RKO (cell line): Measurements from ENCODE around the gene FBN2.
"Not testable (repeated sequence)": the region's sequence is repeated elsewhere in the genome, so short reads cannot be mapped to it uniquely, and the experiment has no call there.

Source experiments
- DNase-seq: peaks from one replicate; pipeline ENCODE4 v3.0.0-alpha.2; 2016; ENCODE audit warnings: low spot score

Gene FBN2

DNA sequence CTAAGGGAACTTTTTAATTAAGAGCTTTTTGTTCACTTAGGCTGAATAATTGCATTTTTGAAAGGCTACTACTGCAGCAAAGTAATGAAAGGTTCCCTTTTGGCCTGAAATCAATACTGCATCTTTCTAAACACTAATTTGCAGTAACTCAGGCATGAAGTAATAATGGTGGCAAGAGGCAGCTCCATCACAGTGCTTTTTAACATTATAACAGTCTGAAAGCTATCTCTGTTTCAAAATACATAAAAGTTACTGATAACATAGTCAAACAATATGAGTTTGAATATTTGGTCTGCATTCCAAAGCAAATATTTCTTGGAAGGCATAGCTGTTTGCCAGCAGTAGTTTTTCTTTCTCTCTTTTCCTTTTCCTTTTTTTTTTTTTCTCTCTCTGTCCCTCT, 113.4 kb downstream of the FBN2 start:
- no peak for DNase-seq

DNA sequence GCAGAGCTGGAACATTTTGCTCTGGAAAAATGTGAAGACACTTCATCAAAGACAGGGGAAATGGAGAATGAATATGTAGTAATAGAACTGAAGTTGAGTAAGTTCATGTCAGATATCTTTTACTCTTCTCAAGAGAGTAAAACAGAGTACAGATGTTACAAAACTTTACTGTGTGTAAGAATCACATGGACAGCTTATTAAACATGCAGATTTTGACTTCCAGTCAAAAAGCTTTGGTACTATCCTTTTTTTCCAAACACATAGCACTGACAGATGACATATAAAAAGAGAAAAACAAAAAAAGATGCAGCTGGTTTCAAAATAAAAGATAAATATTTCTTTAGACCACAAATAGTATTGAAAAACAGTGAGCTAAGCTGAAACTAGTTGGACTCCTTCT, 115.4 kb downstream of the FBN2 start:
- DNase-seq = no peak

DNA sequence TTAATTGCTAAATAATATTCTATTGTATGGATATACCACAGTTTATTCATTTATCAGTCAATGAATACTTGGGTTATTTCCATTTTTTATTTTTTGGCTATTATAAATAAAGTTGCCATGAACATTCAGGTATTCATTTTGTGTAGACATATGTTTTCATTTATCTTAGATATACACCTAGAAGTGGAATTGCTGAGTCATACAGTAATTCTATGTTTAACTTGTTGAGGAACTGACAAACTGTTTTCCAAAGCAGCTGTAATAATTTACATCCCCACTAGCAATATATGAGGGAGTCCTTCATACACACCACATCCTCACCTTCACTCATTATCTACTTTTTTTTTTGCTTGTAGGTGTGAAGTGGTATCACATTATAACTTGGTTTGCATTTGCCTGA, 123.6 kb downstream of the FBN2 start:
- no peak for DNase-seq

DNA sequence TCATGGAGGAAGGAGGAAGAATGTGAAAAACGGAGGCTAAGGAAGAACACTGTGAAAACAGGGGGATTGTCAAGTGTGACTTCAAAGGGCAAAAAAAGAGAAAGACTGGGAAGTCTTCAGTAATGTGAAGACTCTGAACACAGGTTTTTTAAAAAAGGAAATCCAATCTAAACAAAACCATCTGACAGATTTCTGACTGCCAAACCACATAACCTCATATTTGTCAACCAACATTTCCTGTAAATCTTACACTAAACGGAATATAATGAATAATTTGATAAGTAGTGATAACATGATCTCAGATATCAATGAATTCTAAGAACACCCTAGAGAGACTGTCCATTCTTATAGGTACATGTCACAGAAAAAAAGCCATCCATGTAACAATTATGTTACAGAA, 124.7 kb downstream of the FBN2 start:
- DNase-seq = no peak

DNA sequence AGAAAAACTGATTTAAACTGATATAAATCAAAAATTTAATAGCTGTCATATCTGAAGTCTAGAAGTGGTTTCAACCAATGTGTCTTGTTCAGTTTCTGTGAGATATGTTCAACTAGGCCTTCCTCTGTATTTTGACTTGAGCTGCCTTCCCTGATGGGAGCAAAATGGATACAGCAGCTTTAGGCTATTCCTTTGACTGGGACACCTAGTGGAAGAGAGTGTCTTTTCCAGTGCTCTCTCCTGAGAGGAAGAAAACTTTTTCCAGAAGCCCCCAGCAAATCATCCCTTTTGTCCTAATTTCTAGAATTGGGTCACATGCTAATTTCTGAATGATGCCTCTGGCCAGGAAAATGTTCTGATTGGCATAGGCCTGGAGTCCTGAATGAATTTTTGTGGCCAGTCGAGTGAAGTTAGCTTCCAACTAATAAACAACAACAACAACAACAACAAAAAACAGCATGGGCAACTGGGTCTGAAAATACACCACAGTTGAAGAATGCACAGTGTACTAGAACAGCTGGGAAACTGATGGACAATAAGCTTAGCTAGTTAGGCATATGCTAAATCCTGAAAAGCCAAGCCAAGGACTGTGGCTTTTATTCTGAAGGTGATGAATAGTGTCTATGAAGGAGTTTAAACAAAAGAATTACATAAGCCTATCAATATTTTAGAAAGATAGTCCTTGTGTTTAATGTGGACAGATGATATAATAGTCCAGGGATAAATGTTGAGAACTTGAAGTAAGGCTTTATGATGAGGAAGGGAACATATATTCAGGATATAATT, 125.7 kb downstream of the FBN2 start:
- DNase-seq = no peak

DNA sequence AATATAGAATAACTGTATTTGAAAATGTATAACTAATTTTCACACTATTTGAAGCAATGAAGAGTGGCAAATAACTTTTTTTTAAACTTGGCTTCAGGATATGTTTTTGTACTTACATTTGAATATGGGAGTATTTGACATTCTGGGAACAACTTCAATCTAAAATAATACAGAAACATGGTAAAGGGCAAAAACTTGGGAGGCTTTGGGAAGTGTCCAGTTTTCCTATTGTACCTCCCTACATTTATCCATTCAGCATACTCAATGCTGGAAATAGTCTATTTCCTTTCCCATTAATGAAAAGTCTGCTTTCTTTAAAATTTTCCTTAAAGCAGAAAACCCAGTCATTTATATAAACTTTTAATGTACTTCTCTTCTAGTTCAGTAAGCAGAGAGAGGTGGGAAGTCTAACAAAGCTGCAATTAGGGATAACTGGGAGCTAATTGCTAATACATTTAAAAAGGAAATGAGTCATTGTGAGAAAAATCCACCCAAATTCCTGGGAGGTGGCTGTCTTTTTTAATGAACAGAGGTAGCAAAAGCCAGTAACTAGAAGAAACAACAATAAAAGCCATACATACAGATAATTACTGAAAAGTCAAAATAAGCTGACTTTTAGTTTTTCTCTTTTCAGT, 128.8 kb downstream of the FBN2 start:
- no peak for DNase-seq

DNA sequence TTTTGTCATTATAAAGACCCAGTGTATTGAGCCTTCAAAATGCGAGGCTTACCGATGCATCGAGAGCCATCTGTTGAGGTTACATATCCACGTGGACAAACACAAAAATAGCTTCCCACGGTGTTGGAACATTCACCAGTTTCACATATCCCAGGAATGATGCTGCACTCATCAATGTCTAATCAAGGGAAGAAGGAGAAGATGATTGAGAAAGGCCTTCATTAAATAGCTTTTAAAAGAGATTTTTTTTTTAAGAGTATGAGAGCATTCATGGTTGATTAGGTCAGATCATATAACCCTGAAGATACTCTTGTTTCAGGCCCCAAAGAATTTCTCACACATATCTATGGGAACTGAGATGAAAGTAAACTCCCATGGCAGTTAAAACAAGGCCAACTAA, 129.4 kb downstream of the FBN2 start:
- DNase-seq = no peak

DNA sequence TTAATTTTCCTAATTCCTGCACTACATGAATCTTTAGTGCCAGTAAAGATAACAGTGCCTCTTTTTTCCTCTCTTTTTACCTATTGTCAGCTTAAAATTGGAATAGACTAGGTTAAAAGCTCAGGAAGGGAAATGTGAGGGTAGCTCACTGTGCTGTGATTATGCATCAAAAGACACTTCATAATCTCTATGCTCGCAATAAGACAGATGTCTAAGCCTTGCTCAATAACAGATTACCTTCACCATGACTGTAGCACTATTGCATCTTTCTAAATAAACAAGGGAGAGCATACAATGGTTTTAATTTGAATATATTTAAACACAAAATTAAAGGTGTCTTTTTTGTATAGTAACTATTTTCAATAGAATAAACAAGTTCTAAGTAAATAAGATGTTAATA, 130.1 kb downstream of the FBN2 start:
- DNase-seq = no peak

DNA sequence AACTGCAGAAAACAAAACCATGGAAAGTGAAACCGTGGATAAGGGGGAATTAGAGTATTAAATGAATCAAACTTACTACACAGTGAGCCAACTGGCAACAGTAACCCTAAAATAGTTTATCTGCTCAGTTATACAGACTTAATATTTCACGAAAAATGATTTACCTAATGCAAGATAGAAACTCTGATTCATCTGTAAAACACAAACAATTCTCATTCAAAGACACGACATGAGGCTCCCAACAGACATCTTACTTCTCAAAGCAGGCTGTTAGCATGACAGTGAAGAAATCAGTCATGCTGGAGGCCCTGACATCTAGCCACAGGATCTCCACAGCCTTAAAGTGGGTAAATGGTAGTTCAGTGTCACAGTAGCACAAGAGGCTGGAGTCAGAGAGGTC, 131.2 kb downstream of the FBN2 start:
- DNase-seq = no peak

DNA sequence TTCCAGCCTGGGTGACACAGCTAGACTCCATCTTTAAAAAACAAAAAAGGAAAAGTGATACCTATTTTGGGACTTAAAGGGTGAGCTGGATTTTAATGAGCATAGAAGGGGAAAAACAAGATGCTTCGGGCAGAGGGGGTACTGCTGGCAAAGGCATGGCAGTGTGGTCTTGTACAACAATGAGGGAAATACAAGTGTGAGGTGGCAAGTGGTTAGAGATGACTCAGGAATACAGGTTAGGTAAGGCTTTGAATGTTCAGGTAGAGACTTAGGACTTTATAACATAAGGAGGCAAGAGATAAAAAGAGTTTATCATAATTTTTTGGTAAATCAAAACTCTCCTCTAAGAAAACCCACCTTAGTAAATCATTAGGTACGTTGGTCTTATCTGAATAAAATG, 132.9 kb downstream of the FBN2 start:
- DNase-seq = no peak

DNA sequence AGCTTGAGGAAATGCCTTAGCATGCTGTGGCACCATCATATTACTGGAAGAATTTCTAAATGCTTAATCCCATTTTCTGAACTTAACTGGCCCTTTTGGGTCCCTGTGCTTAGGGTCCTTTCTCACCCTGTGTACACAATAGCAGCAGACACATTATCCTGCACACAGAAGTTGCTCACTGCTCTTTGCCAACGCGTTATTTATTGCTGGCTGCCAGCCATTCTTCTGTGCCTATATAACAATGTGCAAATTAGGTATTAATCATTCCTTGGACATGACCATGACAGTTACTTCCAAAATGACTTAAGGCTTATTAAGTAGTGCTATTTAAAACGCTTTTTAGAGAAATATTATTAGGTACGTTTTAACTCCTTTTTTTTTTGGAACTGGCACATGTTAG, 134.7 kb downstream of the FBN2 start:
- DNase-seq = no peak

DNA sequence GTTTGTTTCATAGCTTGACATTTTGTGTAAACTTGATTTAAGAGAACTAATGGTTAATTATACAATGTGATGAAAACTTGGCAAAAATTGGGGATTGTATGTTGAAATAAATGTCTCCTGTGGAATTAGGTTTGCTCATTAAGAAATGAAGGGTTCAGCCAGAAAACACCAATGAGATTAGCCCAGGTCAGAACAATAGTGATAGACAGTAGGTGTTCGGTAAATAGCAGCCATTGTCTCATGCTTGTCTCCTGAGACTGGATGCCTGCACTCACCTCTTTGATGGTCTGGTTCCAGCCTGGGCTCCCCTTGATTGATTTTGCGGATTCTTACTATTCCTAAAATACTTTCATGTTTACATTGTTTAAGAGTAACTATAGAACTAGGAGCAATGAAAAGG, 135.5 kb downstream of the FBN2 start:
- no peak for DNase-seq

DNA sequence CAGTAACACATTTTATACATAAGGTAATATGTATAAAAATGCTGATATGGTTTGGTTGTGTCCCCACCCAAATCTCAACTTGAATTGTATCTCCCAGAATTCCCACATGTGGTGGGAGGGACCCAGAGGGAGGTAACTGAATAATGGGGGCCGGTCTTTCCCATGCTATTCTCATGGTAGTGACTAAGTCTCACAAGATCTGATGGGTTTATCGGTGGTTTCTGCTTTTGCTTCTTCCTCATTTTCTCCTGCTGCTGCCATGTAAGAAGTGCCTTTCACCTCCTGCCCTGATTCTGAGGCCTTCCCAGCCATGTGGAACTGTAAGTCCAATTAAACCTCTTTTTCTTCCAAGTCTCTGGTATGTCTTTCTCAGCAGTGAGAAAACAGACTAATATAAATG, 137.3 kb downstream of the FBN2 start:
- DNase-seq = not testable (repeated sequence)

DNA sequence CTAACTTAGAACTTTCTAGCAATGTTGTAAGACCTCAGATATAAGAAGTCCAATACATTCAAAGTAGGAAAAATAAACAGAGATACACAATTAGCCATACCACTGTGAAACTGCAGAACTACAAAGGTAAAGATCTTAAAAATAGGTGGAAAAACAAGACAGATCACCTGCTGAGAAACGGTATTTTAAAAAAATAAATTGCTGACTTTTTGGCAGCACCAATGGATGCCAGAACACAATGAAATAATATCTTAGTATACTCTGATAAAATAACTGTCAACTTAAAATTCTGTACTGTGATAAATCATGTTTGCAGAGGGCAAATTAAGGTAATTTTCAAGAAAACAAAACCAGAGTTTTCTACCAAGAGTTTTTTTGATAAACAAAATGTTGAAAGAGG, 138.9 kb downstream of the FBN2 start:
- DNase-seq = no peak

DNA sequence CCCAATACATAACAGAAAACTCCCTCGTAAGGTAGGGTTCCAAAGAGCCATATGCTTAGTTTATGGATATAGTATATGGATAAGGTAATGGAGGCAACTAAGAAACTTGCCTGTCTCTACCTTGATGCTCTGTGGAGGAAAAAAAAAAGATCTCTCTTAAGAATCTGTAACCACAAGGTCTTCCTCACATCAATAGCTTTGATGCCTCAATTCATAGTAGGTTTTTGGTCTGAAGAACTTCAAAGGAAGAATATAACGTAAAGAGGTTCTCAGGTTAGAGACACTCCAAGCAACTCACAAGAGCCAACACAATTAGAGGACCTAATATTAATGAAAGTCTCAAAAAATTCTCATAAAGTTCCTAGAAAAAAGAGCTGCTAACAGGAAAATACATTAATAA, 140.2 kb downstream of the FBN2 start:
- DNase-seq = no peak

DNA sequence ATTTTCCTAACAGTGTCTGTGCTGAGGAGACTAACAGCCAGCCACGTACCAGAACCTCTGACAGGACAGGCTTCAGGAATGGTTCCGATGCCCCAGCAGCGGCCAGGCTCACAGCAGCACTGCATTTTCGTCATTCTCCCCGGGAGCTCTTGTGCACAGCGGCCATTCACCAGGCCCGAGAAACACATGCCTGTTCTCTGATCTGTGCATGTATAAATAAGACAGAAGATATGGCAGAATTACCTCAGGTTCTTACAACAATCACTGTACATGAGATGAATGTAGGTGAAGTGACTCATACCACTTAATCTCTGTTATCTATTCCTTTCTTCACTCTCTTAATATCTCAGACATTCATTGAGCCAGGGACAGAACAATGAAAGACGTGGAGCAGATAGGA, 143.0 kb downstream of the FBN2 start:
- no peak for DNase-seq

DNA sequence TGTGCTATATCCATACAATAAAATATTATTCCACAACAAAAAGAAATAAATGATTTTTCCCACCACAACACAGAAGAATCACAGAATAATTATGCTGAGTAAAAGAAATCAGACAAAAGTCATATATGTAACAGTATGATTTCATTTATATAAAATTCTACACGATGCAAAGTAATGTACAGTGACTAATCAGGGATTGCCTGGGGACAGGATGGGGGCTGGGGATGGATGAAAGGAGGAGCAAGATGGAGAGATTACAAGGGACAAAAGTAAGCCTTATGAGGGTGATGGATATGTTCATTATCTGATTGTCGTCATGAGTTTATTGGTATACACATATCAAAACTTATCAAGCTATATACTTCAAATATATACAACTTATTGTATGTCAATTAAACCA, 154.0 kb downstream of the FBN2 start:
- no peak for DNase-seq

DNA sequence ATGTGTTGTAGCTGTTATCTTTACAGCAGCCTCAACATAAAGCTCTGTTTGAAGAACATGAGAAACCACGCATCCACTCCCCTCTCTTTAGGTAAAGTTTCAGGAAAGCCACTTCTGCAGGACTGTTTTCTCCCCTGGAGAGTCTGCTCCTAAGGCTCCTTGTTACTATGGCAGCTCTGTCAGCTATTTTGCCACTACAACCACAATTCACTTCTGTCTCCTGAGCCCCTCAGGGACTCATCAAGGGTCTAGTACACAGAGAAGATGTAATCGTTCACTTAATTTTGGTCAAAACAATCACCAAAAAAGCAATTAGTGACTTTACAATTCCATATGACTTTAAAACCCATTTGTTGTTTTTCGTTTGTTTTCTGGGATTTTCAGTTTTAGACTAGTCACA, 157.7 kb downstream of the FBN2 start:
- DNase-seq = no peak

DNA sequence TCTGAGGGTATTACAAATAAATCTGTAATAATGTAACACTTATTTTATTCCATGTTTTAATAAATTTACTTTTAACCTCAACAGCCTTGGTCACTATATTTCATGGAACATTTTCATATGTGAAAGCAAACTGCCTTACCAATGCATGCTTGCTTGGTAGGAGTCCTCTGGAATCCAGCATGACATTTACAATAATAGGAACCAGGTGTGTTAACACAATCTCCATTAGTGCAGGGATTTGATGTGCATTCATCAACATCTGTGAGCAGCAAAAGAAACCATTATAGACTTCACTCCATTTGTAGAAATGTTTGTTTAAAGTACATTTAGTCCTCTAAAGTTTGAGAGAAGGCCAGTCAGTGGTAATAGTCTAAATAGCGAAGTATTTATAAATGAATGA, 159.4 kb downstream of the FBN2 start:
- no peak for DNase-seq

DNA sequence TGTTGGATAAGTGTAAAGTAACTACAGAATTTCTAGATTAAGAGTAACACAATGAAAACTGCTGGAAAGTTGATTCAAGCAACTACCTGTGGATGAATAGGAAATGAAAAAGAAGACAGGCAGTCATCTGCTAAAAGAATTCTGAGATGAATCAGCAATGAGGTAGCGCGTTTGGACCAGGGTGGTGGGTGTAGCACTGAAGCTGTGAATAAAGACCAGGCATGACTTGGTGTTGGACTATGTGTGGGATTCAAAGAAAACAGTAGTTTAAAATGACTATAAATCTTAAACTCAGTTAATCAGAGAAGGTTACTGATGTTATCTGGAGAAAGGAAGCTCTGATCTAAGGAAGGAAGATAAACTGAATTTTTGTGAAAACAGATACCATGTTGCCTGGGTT, 159.8 kb downstream of the FBN2 start:
- DNase-seq = no peak

DNA sequence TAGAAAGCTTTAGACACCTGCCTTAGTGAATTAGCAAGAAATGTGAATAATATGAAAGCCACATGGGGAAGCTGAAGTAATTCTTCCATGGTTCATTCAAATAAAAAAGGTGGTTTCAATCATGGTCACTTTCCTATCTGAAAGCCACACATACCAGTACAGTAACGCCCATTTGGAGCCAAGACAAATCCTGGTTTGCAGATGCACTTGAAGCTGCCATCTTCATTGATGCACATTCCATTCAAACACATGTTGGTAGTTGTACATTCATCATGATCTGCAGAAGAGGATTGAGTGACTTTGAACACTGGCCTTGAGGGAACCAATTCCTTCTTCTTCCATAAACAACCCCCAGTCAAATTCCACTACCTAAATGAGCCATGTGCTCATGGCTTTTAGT, 161.5 kb downstream of the FBN2 start:
- no peak for DNase-seq

DNA sequence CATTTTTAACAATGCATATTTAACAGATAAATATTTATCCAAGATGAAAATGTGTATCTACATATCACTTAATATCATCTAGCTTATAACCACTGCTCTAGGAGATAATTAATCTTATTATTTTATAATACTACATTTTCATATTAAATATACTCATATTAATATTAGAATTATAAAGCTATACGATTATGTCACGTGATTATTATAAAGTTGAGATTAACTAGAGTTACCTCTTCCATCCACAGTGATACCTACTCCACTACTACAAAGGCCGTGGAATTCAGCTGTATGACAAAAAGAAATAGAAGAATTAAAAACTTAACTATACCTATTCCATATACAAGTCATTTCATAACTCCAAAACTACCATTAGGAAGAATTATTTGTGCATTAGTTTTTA, 171.9 kb downstream of the FBN2 start:
- no peak for DNase-seq

DNA sequence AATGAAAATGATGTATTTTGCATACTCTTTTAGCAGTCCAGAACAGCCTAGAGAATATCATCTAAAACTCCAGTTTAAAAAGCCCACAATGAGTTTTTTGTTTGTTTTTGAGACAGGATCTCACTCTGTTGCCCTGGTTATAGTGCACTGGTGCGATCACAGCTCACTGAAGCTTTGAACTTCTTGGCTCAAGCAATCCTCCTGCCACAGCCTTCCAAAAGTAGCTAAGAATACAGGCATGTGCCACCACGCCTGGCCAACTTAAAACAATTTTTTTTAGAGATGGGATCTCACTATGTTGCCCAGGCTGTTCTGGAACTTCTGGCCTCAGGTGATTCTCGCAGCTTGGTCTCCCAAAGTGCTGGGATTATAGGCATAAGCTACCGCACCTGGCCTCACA, 175.7 kb downstream of the FBN2 start:
- DNase-seq = no peak

DNA sequence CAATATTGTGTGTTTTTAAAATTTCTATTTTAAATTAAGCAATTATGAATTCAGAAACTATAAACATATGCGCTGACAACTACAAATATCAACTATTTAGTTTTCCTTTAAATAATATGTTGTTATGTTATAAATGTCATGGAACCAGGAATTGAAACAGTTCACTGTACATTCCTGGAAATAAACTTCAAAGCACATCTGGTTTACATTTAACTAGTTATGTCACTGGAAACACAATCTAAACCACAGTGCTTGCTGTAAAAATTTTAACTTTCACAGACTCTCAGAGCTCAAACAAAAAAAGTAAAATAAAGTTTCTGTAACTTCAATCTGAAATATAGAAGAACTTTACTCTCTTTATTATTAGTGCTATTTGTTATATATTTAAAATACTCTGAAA, 179.2 kb downstream of the FBN2 start:
- DNase-seq = no peak
